HG02678 (cell line): Measurements from ENCODE around the gene TXNL4B.

Experiments used
- ATAC-seq: cut with Tn5 transposase; IDR thresholded peaks from one replicate; pipeline ENCODE4 v1.9.1; 2021; ENCODE audit warnings: mild to moderate bottlenecking, moderate library complexity; ENCODE audit not compliant: unreplicated experiment

Gene TXNL4B

GRCh38 chr16:72042157-72042660 lies 51.2 kb downstream of the TXNL4B start:
- no peak for ATAC-seq

GRCh38 chr16:72036098-72036497 lies 57.3 kb downstream of the TXNL4B start:
- ATAC-seq, result no peak
